ENCODE data around the gene TOX2.
A peak's percentile ranks its signal among the peaks of the same experiment; 100 is the strongest.

TOX2 gene

DNA sequence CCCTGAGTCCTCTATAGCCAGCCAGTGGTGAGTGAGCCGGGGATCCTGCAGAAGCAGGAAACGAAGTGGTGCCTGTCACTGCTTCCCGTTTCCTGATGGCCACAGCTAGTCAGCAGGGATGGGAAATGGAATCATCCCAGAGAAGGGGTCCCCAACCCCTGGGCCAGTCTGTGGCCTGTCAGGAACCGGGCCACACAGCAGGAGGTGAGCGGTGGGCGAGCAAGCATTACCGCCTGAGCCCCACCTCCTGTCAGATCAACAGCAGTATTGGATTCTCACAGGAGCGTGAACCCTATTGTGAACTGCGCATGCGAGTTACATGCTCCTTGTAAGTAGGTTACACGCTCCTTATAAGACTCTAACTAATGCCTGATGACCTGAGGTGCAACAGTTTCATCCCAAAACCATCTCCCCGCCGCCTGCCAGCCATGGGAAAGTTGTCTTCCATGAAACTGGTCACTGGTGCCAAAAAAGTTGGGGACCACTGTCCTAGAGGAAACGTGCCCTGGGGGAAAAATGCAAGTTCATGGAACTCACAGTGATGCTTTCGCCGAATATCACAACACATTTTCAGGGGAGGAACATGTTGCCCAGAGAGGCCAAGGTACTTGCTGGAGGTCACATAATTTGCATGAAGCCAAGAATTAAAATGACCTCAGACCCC, 158.5 kb downstream of the TOX2 start:
- DNase-seq (ENCODE audit: extremely low read depth in 1 of 2, low read depth in 1 of 2): no peak

GRCh38 chr20:44073675-44074071, 159.0 kb downstream of the TOX2 start:
- no peak for DNase-seq (ENCODE audit: extremely low read depth in 1 of 2, low read depth in 1 of 2)

GRCh38 chr20:44074252-44075151, 159.8 kb downstream of the TOX2 start:
- DNase-seq (ENCODE audit: extremely low read depth in 1 of 2, low read depth in 1 of 2): no peak

DNA sequence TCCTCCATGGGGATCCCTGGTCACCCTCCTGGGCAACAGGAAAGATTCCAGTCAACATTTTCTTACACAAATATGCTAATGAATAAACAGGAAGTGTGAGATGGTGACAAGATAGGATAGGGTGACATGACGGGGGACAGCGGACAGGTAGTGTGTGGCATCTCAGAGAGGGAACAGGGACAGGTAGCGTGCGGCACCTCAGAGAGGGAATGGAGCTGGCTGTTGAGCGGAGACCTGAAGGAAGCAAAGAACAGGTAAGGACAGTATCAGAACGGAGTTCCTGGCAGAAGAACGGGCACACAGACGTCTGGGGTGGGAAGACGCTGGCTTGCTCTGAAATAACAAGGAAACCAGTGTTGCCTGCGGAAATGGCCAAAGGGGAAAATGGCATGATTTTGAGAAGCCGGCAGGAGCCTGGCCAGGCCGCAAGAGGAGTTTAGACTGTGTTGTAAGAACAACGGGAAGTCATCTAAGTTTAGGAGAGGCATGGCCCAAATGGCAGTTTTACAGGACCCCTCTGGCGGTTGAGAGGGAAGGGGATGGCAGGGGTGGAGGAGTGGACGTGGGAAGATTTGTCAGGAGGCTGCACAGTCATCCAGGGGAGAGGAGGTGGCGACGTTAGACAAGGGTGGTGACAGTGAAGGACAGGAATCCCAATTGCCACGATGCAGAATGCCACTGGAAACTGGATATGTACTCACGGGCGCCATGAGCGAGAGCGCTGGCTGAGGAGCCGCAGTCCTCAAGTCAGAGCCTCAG, 160.7 kb downstream of the TOX2 start:
- DNase-seq (ENCODE audit: extremely low read depth in 1 of 2, low read depth in 1 of 2): no peak

GRCh38 chr20:44075950-44076232, 161.2 kb downstream of the TOX2 start:
- no peak for DNase-seq (ENCODE audit: extremely low read depth in 1 of 2, low read depth in 1 of 2)

DNA sequence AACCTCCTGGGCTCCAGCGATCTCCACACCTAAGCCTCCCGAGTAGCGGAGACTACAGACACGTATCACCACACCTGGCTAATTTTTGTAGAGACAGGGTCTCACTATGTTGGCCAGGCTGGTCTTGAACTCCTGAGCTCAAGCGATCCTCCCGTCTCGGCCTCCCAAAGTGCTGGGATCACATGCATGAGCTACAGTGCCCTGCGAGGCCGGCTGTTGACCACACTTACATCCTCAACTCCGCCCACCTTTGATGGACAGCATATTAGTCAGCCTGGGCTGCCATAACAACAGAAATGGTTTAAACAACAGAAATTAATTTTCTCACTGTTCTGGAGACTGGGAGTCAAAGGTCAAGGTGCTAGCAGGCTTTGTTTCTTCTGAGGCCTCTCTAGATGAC, 164.6 kb downstream of the TOX2 start:
- no peak for DNase-seq (ENCODE audit: extremely low read depth in 1 of 2, low read depth in 1 of 2)

- no peak for DNase-seq (ENCODE audit: extremely low read depth in 1 of 2, low read depth in 1 of 2)
Measured at GRCh38 chr20:44080064-44080463, 165.4 kb downstream of the TOX2 start.

DNA sequence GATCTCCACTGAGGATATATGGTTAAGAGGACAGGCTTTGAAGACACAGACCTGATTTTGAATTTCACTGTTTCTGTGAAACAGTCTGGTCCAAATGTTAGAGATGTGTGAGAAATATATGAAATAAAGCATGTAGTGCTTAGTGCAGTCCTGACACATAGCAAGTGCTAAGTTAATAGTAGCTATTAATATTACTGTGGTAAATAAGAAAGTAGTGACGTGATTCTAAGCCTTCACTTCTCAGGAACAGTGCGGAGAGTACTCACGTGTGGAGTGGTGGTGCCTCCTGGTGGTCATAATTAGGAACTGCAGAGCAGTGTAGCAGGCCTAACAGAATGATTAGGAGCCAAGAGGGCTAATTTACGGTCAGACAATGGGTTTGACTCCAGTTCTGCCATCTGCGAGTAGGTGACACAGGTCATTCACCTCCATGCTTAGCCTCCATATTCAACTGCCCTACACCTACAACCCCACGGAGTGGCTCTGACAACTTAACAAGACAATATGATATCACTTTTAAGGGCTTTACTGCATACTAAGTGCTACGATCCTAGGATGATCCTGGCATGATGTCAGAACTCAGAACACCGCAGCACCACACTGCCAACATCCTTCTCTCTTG, 166.1 kb downstream of the TOX2 start:
- DNase-seq (ENCODE audit: extremely low read depth in 1 of 2, low read depth in 1 of 2): peak; percentile 48 to 59

DNA sequence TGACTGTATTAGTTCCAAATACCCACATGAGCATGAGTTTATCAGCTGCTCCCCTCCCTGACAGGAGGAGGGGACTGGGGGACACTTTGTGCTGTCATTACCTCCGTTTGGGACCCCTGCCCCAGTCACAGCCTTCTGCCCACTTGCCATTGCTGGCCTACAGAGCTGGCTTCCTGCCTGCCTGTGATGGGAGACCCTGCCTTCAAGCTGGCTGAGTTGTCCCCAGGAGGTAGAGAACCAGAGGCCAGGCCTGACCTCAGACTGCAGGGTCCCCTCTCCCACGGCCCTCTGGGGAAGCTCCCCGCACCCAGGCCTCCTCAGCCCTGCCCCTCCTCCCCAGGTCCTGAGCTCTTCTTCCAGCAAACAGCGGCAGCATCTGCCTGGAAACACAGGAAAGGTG, 166.8 kb downstream of the TOX2 start:
- DNase-seq (ENCODE audit: extremely low read depth in 1 of 2, low read depth in 1 of 2): no peak

GRCh38 chr20:44081888-44082287, 167.2 kb downstream of the TOX2 start:
- DNase-seq (ENCODE audit: extremely low read depth in 1 of 2, low read depth in 1 of 2): no peak

GRCh38 chr20:44083220-44083933, 168.7 kb downstream of the TOX2 start:
- DNase-seq (ENCODE audit: extremely low read depth in 1 of 2, low read depth in 1 of 2): no peak

GRCh38 chr20:44084439-44084838, 169.8 kb downstream of the TOX2 start:
- no peak for DNase-seq (ENCODE audit: extremely low read depth in 1 of 2, low read depth in 1 of 2)

DNA sequence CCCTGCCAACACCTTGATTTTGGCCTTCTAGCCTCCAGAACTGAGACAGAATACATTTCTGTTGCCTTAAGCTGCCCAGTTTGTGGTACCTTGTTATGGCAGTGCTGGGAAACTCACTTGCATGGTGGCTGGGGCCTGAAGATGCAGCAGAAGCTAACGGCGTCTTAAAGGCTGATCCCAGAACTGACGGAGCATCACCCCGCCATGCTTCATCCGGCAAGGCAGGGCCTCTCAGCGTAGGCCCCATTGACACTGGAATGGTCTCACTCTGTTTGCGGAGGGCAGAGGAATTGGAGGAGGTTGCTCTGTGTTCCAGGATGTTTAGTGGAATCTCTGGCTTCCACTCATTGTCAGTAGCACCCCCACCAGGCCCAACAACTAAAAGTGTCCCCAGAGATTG, 170.2 kb downstream of the TOX2 start:
- no peak for DNase-seq (ENCODE audit: extremely low read depth in 1 of 2, low read depth in 1 of 2)

- no peak for DNase-seq (ENCODE audit: extremely low read depth in 1 of 2, low read depth in 1 of 2)
Measured at GRCh38 chr20:44085616-44086434, 171.2 kb downstream of the TOX2 start.

DNA sequence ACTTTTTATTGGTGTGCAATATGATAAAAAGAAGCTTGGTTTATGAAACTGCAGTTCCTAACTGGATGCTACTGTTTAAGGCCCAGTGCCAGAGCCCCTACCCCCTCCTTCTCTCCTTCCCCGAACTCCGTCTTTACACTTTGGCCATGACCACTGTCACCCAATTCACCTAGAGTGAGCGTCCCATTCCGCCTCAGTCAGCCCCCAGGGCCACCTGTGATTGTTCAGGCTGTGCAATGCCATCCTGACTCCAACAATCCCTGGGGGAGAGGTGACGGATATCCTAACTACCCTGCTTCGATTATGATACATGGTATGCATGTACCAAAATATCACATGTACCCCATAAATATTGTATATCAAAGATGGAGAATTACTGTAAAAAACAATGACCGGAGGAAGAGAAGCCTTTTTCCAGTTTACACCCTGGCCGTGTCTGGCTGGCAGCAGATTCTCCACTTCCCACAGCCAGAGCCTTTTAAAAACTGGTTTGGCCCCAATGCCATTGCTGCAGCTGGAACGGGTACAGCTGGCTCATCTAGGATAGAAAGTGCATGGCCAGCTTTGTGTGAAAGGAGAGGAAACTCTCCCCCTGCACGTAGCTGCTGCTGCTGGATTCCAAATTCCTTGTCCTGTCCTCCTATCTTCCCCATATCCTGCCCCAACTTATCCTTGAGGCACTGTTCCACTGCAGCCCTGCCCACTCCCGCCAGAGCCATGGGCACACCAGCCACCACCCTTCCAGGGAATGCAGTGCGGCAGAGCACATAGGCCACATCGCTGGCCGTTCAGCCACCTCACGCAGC, 172.6 kb downstream of the TOX2 start:
- no peak for DNase-seq (ENCODE audit: extremely low read depth in 1 of 2, low read depth in 1 of 2)

GRCh38 chr20:44087857-44088120, 173.1 kb downstream of the TOX2 start:
- no peak for DNase-seq (ENCODE audit: extremely low read depth in 1 of 2, low read depth in 1 of 2)

GRCh38 chr20:44089987-44090674, 175.5 kb downstream of the TOX2 start:
- DNase-seq (ENCODE audit: extremely low read depth in 1 of 2, low read depth in 1 of 2): no peak

- no peak for DNase-seq (ENCODE audit: extremely low read depth in 1 of 2, low read depth in 1 of 2)
Measured at GRCh38 chr20:44091026-44091425, 176.4 kb downstream of the TOX2 start.

Data from activated CD8-positive, alpha-beta memory T cell treated with anti-CD3 and anti-CD28 coated beads for 1 hour (primary cell).